T47D (cell line): ENCODE data around the gene SGMS1.

Experiments used
- DNase-seq, 2 experiments: peaks; one replicate each; pipeline versions ENCODE4 v3.0.0 to v3.0.0-alpha.2; 2011 to 2012; ENCODE audit warnings: low read depth in 1 of 2, low spot score in 1 of 2
- JUND ChIP-seq: IDR thresholded peaks from 2 replicates; pipeline ENCODE4 v1.6.1; 2012; ENCODE audit warnings: low read depth
- in situ Hi-C: cut with HindIII; loops from 2 replicates; pipeline ENCODE4 v1.10.0; 2016; ENCODE audit warnings: low sequenced_read_pairs, low pct_unique_long_range_greater_than_20kb

Gene SGMS1

GRCh38 chr10:50351483-50352146, 272.1 kb downstream of the SGMS1 start:
- no peak for DNase-seq
- in situ Hi-C loops = no loop called here
- TF ChIP-seq JUND = no peak

GRCh38 chr10:50350366-50350765, 273.4 kb downstream of the SGMS1 start:
- no peak for DNase-seq
- no peak for TF ChIP-seq JUND
- in situ Hi-C loops = no loop called here

- DNase-seq = no peak
- in situ Hi-C loops = no loop called here
- no peak for TF ChIP-seq JUND
These were observed 274.2 kb downstream of the SGMS1 start for GRCh38 chr10:50349554-50349953.

GRCh38 chr10:50347394-50347802, 276.4 kb downstream of the SGMS1 start:
- no peak for DNase-seq
- in situ Hi-C loops = no loop called here

GRCh38 chr10:50346942-50347341, 276.8 kb downstream of the SGMS1 start:
- in situ Hi-C loops = no loop called here
- no peak for DNase-seq
- no peak for TF ChIP-seq JUND

More at GRCh38 chr10:50347394-50347802, 276.4 kb downstream of the SGMS1 start:
- TF ChIP-seq JUND = no peak

- no peak for DNase-seq
- in situ Hi-C loops = no loop called here
- TF ChIP-seq JUND = no peak
These were observed 278.2 kb downstream of the SGMS1 start for GRCh38 chr10:50345545-50345944.

- DNase-seq = no peak
- TF ChIP-seq JUND = no peak
- in situ Hi-C loops = no loop called here
These were observed 279.9 kb downstream of the SGMS1 start for GRCh38 chr10:50343702-50344331.

- DNase-seq = no peak
- no peak for TF ChIP-seq JUND
- in situ Hi-C loops = no loop called here
These were observed 281.8 kb downstream of the SGMS1 start for GRCh38 chr10:50341987-50342386.

GRCh38 chr10:50336140-50336539, 287.6 kb downstream of the SGMS1 start:
- no peak for DNase-seq
- TF ChIP-seq JUND = no peak
- in situ Hi-C loops = no loop called here

- in situ Hi-C loops = no loop called here
- DNase-seq = no peak
- TF ChIP-seq JUND = no peak
These were observed 288.4 kb downstream of the SGMS1 start for GRCh38 chr10:50335397-50335796.

GRCh38 chr10:50334273-50334672, 289.5 kb downstream of the SGMS1 start:
- in situ Hi-C loops = no loop called here
- no peak for DNase-seq
- no peak for TF ChIP-seq JUND

GRCh38 chr10:50333872-50334271, 289.9 kb downstream of the SGMS1 start:
- in situ Hi-C loops = no loop called here
- no peak for TF ChIP-seq JUND

GRCh38 chr10:50332108-50332842, 291.5 kb downstream of the SGMS1 start:
- in situ Hi-C loops = no loop called here
- no peak for DNase-seq
- no peak for TF ChIP-seq JUND

More at GRCh38 chr10:50333872-50334271, 289.9 kb downstream of the SGMS1 start:
- no peak for DNase-seq

GRCh38 chr10:50331486-50331885, 292.3 kb downstream of the SGMS1 start:
- no peak for TF ChIP-seq JUND
- in situ Hi-C loops = no loop called here
- DNase-seq = no peak
